RWPE1 (cell line): ENCODE results near the gene SNRPA1.
"Not testable (repeated sequence)": the region's sequence is repeated elsewhere in the genome, so short reads cannot be mapped to it uniquely, and the experiment has no call there.

Experiments
- CTCF ChIA-PET: fragments of 350-600 bp; sonication (Branson Sonifier 250); formaldehyde crosslinking; extraction: SDS; loops from one replicate; lab custom pipeline; 2021; lab: Yijun Ruan, JAX
- POLR2A ChIA-PET: fragments of 400-600 bp; formaldehyde crosslinking; extraction: SDS; loops from one replicate; lab custom pipeline; 2020; ENCODE audit warnings: antibody characterized with exemption; ENCODE audit not compliant: low non-redundant PET; lab: Yijun Ruan, JAX
- DNase-seq: peaks from one replicate; pipeline ENCODE4 v3.0.0; 2012; ENCODE audit warnings: low spot score
- H3K27ac ChIP-seq: fragments of 450-650 bp; 2 replicates; pipeline ENCODE4 v1.5.1; 2017
- CTCF ChIP-seq: fragments of 450-650 bp; conservative IDR thresholded peaks from 2 replicates; pipeline ENCODE4 v1.5.1; 2017; ENCODE audit warnings: low read depth, mild to moderate bottlenecking

SNRPA1 gene

GRCh38 chr15:101303408-101303807 lies 8.4 kb upstream of the SNRPA1 start:
- no peak overlapping the region for H3K27ac ChIP-seq
- POLR2A ChIA-PET, result no interaction called here
- CTCF ChIA-PET, result interaction anchor here (0.6 to 0.8 kb wide), 3 partner anchors 184 to 322 kb away, joined by 3 to 4 read pairs (median 3); no protein-coding TSS in a partner anchor
- no peak for TF ChIP-seq CTCF
- no peak for DNase-seq

- peak; percentile 71 for DNase-seq
- H3K27ac ChIP-seq, result peak overlapping the region; percentile 85
- ChIA-PET POLR2A (no interaction called here), CTCF (interaction anchor here (0.8 to 1.0 kb wide), 2 partner anchors 61 to 355 kb away, joined by 3 read pairs; no protein-coding TSS in a partner anchor)
- no peak for TF ChIP-seq CTCF
Measured at GRCh38 chr15:101296418-101297405, 1.7 kb upstream of the SNRPA1 start.

GRCh38 chr15:101295607-101296161 lies 636 bp upstream of the SNRPA1 start:
- TF ChIP-seq CTCF, result no peak
- ChIA-PET CTCF (interaction anchor here (0.5 to 1.0 kb wide), 3 partner anchors 55 to 356 kb away, joined by 3 read pairs; no protein-coding TSS in a partner anchor), POLR2A (no interaction called here)
- peak overlapping the region; percentile 97 for H3K27ac ChIP-seq
- peak; percentile 45 for DNase-seq

GRCh38 chr15:101293122-101293521 lies 1.9 kb downstream of the SNRPA1 start:
- CTCF ChIA-PET, result interaction anchor here (0.6 kb wide), 1 partner anchor 202 kb away, joined by 3 read pairs; no protein-coding TSS in a partner anchor

GRCh38 chr15:101288905-101289513 lies 6.0 kb downstream of the SNRPA1 start:
- POLR2A ChIA-PET, result no interaction called here
- CTCF ChIA-PET, result interaction anchor here (0.5 to 2.2 kb wide), 11 partner anchors 11 to 392 kb away, joined by 3 to 7 read pairs (median 3); no protein-coding TSS in a partner anchor

More at GRCh38 chr15:101293122-101293521, 1.9 kb downstream of the SNRPA1 start:
- no peak overlapping the region; the same call in 1 of the 2 replicates for H3K27ac ChIP-seq
- POLR2A ChIA-PET, result interaction anchor here (0.5 kb wide), 1 partner anchor 9 kb away, joined by 3 read pairs; no protein-coding TSS in a partner anchor
- no peak for DNase-seq
- no peak for TF ChIP-seq CTCF

GRCh38 chr15:101287342-101287741 lies 7.7 kb downstream of the SNRPA1 start:
- CTCF ChIA-PET, H3K27ac ChIP-seq, DNase-seq: not testable (repeated sequence)
- POLR2A ChIA-PET, result interaction anchor here (0.7 kb wide), 1 partner anchor 24 kb away, joined by 3 read pairs; no protein-coding TSS in a partner anchor

More at GRCh38 chr15:101288905-101289513, 6.0 kb downstream of the SNRPA1 start:
- DNase-seq, result peak; percentile 59
- TF ChIP-seq CTCF, result peak; percentile 83
- peak overlapping the region; percentile 8; the same call in 1 of the 2 replicates for H3K27ac ChIP-seq
